GM19468 (cell line): ENCODE measurements around the gene TEAD1.

Experiments
- ATAC-seq: cut with Tn5 transposase; IDR thresholded peaks from one replicate; pipeline ENCODE4 v1.9.1; 2021; ENCODE audit warnings: mild to moderate bottlenecking, moderate library complexity, moderate number of reproducible peaks; ENCODE audit not compliant: unreplicated experiment; ENCODE audit errors: extremely low read depth

The TEAD1 gene

GRCh38 chr11:12802418-12803085, 128.3 kb downstream of the TEAD1 start:
- no peak for ATAC-seq

GRCh38 chr11:12803086-12803826, 129.0 kb downstream of the TEAD1 start:
- ATAC-seq: no peak

GRCh38 chr11:12806113-12806512, 131.9 kb downstream of the TEAD1 start:
- no peak for ATAC-seq

- no peak for ATAC-seq
These were observed 133.4 kb downstream of the TEAD1 start for GRCh38 chr11:12807621-12808020.

- ATAC-seq: no peak
These were observed 134.3 kb downstream of the TEAD1 start for GRCh38 chr11:12808519-12808918.

GRCh38 chr11:12809364-12809763, 135.1 kb downstream of the TEAD1 start:
- no peak for ATAC-seq

GRCh38 chr11:12809864-12810567, 135.8 kb downstream of the TEAD1 start:
- no peak for ATAC-seq

- no peak for ATAC-seq
These were observed 136.3 kb downstream of the TEAD1 start for GRCh38 chr11:12810568-12810894.

GRCh38 chr11:12811861-12812260, 137.6 kb downstream of the TEAD1 start:
- no peak for ATAC-seq

- no peak for ATAC-seq
These were observed 138.6 kb downstream of the TEAD1 start for GRCh38 chr11:12812849-12813248.

- no peak for ATAC-seq
These were observed 139.4 kb downstream of the TEAD1 start for GRCh38 chr11:12813371-12814225.

- no peak for ATAC-seq
These were observed 140.9 kb downstream of the TEAD1 start for GRCh38 chr11:12815129-12815480.

- no peak for ATAC-seq
These were observed 141.8 kb downstream of the TEAD1 start for GRCh38 chr11:12815931-12816494.

- no peak for ATAC-seq
These were observed 143.6 kb downstream of the TEAD1 start for GRCh38 chr11:12817681-12818332.

GRCh38 chr11:12818333-12819015, 144.3 kb downstream of the TEAD1 start:
- ATAC-seq: no peak

- ATAC-seq: no peak
These were observed 148.3 kb downstream of the TEAD1 start for GRCh38 chr11:12822392-12823022.

GRCh38 chr11:12824281-12825041, 150.2 kb downstream of the TEAD1 start:
- no peak for ATAC-seq

GRCh38 chr11:12826441-12826840, 152.2 kb downstream of the TEAD1 start:
- ATAC-seq: no peak
